GM19035 (cell line): ENCODE results near the gene BAIAP3.

ENCODE experiments used
- ATAC-seq: cut with Tn5 transposase; IDR thresholded peaks from one replicate; pipeline ENCODE4 v1.9.1; 2021; ENCODE audit not compliant: unreplicated experiment

The BAIAP3 gene

GRCh38 chr16:1344499-1344898 lies 11.1 kb downstream of the BAIAP3 start:
- no peak for ATAC-seq

- no peak for ATAC-seq
Measured at GRCh38 chr16:1345087-1345486, 11.6 kb downstream of the BAIAP3 start.

DNA sequence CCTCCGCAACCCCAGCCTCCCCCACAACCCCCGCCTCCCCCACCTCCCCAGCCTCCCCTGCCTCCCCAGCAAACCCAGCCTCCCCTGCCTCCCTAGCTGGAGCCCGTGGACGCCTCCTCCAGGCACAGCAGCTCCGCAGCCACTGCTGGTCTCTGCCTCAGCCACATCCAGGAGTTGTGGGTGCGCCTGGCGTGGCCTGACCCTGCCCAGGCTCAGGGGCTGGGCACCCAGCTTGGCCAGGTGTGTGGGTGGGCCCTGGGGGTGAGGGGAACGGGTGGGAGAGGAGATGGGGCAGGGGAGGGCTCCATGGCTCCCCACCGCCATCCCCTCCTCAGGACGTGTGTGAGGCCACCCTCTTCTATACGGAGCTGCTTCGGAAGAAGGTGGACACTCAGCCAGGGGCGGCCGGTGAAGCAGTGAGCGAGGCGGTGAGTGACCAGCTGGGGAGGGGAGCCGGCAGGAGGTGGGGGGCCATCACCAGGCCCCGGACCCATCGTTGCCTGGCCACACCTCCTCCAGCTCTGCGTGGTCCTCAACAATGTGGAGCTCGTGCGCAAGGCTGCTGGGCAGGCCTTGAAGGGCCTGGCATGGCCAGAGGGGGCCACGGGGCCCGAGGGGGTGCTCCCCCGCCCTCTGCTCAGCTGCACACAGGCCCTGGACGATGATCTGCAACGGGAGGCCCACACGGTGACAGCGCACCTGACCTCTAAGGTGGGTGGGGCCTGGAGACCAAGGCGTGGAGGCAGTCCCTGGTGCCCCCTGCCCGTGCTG lies 12.4 kb downstream of the BAIAP3 start:
- no peak for ATAC-seq

DNA sequence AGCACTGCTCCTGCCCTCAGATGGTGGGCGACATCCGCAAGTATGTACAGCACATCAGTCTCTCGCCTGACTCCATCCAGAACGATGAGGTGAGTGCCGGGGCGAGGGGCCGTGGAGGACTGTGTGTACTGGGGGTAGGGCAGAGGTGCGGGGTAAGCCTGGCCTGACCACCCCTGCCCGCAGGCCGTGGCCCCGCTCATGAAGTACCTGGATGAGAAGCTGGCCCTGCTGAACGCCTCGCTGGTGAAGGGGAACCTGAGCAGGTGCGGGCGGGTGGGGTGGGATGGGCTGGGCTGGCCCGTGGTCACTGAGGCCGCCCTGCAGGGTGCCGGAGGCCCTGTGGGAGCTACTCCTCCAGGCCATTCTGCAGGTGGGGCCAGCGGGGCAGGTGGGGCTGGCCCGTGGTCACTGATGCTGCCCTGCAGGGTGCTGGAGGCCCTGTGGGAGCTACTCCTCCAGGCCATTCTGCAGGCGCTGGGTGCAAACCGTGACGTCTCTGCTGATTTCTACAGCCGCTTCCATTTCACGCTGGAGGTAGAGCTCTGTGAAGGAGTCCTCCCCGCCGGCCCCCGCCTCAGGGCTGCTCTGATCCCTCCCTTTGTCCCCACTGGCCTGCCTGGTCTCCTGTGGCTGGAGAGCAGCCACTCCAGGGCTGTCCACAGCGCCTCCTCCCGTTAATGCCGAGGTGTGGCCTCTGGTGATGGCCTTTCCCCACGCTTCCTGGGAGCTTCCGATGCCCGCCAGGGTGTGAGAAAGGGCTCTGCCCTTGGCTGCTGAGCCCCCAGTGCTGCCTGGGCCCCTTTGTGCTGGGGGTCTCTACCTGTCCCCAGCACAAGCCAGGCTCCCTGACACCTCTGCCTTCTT lies 13.2 kb downstream of the BAIAP3 start:
- no peak for ATAC-seq

DNA sequence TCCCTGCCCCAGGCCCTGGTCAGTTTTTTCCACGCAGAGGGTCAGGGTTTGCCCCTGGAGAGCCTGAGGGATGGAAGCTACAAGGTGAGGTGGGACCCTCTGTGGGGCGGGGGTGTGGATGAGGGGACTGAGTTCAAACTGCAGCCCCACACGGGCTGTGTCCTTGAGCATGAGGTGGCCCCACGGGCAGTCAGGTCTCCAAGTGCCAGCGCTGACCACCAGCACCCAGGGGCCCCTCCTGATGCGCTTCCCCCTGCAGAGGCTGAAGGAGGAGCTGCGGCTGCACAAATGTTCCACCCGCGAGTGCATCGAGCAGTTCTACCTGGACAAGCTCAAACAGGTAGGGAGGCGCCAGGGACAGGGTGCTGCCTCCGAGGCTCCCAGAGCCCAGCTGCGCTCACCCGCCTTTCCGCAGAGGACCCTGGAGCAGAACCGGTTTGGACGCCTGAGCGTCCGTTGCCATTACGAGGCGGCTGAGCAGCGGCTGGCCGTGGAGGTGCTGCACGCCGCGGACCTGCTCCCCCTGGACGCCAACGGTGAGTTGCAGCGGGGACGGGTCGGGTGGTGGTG lies 13.9 kb downstream of the BAIAP3 start:
- no peak for ATAC-seq

DNA sequence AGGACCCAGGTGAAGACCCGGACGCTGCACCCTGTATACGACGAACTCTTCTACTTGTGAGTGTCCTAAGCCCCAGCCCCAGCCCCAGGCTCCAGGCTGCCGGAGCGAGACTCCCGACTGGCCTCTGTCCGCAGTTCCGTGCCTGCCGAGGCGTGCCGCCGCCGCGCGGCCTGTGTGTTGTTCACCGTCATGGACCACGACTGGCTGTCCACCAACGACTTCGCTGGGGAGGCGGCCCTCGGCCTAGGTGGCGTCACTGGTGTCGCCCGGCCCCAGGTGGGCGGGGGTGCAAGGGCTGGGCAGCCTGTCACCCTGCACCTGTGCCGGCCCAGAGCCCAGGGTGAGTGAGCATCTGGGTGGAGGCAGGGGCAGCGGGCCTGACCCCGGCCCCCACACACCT lies 14.5 kb downstream of the BAIAP3 start:
- no peak for ATAC-seq

DNA sequence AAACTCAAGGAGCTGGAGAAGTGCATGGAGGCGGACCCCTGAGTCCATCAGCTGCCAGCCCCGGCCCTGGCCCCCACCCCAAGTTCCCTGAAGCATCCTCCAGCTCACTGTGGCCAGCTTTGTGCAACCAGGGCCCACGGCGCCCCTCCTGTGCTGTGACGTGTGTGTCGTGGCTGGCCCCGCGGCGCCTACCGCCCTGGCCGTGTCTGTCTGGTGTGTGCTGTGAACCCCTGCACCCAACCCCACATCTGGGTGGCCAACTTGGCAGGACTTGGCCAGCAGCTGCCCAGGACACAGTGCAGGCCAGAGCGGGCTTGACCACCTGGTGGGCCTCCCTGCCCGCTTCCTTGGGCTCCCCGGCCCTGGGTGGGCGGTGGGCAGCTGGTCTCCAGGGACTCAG lies 15.0 kb downstream of the BAIAP3 start:
- ATAC-seq, result no peak

DNA sequence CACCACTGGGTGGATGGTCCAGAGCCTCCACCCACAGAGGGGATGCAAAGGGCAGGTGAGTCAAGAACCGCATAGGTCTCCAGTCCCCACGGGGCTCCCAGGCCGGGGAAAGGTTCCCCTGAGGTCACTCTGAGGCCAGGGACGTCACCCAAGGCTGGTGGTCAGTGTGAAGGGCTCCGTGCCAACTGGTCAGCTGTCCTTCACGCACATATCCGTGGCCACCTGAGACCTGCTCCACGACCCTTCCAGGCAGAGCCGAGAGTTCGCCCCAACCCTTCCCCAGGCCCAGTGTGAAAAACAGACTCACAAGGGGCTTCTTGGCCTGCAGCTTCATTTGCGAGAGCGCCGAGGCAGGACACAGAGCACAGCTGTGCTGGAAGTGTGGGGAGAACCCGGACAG lies 15.5 kb downstream of the BAIAP3 start:
- ATAC-seq, result no peak

- no peak for ATAC-seq
Measured at GRCh38 chr16:1349351-1349750, 15.9 kb downstream of the BAIAP3 start.

- ATAC-seq, result no peak
Measured at GRCh38 chr16:1349951-1350350, 16.5 kb downstream of the BAIAP3 start.

DNA sequence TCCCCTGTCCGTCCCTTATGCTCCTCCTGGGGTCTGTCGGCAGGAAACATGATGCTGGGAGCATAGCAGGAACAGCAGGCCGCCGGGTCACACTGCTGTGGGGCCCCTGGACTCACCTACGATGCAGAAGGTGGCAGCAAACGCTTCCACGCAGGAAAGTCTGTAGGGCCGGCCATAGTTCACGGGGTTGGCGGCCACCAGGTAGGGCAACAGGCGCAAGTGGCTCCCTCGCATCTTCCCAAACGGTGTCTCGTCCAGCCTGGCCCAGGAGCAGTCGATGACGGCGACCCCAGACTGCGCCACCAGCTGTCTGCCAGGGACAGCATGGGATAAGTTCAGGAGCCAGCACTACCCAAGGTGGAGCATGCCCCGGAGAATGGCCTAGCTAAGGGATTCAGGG lies 17.2 kb downstream of the BAIAP3 start:
- no peak for ATAC-seq

DNA sequence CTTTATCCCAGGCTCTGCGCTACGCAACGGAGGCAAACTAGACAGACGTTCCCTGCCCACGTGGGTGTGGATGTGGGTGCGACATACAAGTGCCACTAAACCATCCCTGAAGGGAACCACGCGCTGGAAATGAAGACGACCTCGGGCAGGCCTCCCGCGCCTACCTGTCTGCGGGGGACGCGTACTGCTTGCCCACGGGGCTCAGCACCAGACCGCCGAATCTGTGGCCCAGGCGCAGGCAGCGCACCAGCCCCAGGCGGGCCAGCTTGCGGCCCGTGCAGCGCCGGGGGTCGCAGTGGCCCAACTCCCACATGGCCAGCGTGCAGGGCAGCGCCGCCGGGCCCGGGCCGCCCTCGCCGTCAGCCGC lies 17.8 kb downstream of the BAIAP3 start:
- ATAC-seq, result peak; percentile 30

DNA sequence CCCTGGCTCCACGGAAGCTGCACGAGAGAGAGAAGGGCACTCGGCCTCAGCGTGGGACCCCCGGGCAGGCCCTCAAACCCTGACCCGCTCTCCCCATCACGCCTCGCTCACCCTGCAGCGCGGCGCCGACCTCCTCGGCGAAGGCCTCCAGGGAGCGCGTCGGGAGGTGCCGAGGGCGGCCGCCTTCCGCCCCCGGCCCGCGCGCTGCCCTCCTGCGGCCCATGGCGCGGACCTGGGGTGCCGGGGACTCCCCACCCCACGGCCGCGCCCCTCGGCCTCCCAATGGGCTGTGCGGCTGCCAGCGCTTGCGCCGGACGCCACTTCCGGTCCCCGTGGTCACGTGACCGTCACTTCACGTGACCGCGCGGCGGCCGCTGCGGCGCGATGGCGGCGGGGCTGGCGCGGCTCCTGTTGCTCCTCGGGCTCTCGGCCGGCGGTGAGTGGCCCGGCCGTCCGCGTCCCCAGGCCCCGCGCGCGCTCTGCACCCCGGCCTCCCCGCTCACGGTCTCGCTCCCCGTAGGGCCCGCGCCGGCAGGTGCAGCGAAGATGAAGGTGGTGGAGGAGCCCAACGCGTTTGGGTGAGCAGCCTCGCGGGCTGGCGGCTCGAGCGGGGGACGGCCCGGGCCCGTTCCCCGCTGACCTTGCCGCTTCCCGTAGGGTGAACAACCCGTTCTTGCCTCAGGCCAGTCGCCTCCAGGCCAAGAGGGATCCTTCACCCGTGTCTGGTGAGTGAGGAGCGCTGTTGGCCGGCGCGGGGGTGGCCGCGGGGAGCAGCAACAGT lies 18.3 kb downstream of the BAIAP3 start, which contains the start of the genes GNPTG and TSR3:
Gene GNPTG, plus strand, starts transcription at position 350 of the 781 bp plus-strand sequence. Its CDS starts 35 bp downstream, at position 385.
Gene TSR3, minus strand, starts transcription at position 297 of the 781 bp plus-strand sequence. Its CDS starts 74 bp downstream, at position 223.
- ATAC-seq, result peak; percentile 69

DNA sequence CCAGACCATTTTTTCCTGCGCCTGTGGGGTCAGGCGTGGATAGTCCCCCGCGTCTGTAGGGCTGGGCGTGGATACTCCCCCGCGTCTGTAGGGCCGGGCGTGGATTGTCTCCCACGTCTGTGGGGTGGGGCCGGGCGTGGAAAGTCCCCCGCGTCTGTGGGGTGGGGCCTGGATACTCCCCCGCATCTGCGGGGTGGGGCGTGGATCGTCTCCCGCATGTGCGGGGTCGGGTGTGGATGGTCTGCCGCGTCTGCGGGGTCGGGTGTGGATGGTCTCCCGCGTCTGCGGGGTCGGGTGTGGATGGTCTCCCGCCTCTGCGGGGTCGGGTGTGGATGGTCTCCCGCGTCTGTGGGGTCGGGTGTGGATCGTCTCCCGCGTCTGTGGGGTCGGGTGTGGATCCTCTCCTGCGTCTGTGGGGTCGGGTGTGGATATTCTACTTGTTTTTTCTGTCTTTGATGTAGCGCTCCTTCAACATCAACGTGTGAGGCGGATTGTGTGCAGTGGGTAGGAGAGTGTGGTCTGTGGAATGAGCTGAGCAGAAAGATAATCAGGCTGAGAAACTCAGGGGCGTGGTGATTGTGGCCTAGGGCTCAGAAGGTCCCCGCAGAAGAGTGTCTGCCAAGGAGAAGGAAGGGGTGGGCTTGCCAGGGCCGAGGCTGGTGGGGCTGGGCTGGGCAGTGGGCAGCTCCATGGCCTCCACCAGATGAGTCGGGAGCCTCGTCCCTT lies 21.5 kb downstream of the BAIAP3 start:
- ATAC-seq, result no peak

GRCh38 chr16:1355591-1355990 lies 22.1 kb downstream of the BAIAP3 start:
- no peak for ATAC-seq

DNA sequence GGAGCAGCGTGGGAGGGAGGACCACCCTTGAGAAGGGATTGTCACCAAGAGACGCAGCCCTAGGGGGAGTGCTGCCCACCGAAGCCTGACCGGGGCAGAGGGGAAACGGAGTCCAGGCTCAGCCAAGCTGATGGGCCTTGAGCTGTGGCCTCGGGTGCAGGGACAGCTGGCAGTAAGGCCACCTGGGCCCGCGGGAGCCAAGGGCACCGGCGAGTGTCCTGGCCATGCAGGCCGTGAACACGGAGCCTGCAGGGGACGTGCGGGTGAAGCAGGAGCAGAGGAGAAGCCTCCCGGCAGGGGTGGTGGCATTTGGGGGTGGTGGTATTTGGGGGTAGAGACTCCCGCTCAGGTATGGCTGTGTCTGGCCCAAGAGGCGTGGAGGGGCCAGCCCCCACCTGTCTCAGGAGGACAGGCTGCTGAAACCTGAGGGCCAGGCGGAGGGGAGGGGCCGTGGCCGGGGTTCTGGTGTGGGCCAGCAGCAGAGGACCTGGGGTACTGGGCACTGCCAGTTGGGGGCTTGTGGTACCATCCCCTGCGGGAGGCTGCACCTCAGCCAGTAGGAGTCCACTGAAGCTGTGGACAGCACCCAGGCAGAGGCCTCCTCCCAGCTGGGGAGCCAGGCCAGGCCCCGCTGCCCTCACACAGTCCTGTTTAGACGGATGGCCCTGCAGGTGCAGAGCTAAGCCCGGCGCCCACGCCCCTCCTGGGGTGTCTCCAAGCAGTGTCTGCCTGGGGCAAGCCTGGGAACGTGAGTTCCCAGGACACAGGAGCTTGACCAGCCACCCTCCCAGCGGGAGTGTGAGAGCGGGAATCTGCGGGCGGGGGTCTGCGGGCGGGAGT lies 22.8 kb downstream of the BAIAP3 start:
- no peak for ATAC-seq

DNA sequence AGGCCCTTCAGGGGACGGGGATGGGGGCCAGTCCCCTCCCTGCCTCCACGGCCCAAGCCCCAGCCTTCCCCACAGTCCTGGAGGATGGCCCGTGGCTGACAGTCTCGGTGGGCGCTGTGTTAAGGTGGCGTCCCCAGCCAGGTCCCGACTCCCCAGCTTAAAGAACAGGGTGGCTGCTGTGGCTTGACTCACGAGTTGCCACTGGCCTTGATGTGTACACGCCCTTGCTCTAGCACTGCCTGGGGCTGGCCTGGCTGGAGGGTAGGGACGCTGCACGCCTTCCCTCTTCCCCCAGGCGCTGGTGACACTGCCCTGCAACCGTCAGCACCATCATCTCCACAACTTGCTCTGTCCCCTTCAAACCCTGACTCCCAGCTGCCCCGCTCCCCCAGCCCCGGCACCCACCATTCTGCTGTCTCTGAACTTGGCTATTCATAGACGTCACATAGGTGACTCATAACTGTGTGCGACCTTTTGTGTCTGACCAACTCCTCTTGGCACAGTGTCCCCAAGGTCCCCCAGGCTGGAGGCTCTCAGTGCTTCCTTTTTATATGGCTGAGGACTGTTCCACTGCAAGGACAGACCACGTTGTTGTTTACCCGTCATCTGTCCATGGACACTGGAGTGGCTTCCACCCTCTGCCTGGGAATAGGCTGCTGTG lies 24.6 kb downstream of the BAIAP3 start:
- no peak for ATAC-seq

GRCh38 chr16:1361685-1362360 lies 28.4 kb downstream of the BAIAP3 start:
- no peak for ATAC-seq
